Measurements from ENCODE around the gene KRT6A.

DNA sequence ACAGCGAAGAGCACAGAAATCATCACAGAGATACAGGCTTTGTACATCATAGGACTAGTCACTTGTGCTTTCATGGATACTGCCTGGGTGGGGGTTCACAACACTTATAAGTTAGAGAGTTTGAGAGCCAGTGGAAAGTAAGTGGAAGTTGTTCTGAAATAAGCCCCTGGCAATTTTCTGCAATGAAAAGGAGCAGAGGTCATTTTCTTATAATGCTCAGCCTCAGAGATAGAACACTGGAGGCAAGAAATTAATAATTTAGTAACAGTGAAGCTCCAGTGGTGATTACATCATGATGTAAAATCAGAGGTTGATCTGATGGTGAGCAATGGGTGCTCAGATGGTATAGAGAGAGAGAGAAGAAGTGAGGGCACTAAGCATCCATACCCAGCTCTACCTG is 5.8 kb downstream of the KRT6A start:
- TF ChIP-seq EGR1 (IDR thresholded peaks at IDR 0.05; ENCODE audit: borderline replicate concordance, low read depth, low read length) (no peak), POLR2A (IDR thresholded peaks at IDR 0.05; ENCODE audit: control extremely low read depth in 1 of 2, low read depth in 2 of 2, low read length in 2 of 2) (no peak), SIX5 (IDR thresholded peaks at IDR 0.05; ENCODE audit: low read depth, low read length) (no peak), SUZ12 (IDR thresholded peaks at IDR 0.05; ENCODE audit: low read length) (no peak), EP300 (IDR thresholded peaks at IDR 0.05; ENCODE audit: borderline replicate concordance in 1 of 2, low read depth in 2 of 2, low read length in 2 of 2) (no peak), EZH2 (IDR thresholded peaks at IDR 0.05; ENCODE audit: low read depth, low read length, severe bottlenecking) (no peak), POLR2AphosphoS5 (IDR thresholded peaks at IDR 0.05; ENCODE audit: low read depth, low read length) (no peak), MAFK (IDR thresholded peaks at IDR 0.05; ENCODE audit: low read depth, low read length) (no peak), SP2 (IDR thresholded peaks at IDR 0.05; ENCODE audit: low read length) (no peak)
- TF ChIP-seq, protein P1, sequence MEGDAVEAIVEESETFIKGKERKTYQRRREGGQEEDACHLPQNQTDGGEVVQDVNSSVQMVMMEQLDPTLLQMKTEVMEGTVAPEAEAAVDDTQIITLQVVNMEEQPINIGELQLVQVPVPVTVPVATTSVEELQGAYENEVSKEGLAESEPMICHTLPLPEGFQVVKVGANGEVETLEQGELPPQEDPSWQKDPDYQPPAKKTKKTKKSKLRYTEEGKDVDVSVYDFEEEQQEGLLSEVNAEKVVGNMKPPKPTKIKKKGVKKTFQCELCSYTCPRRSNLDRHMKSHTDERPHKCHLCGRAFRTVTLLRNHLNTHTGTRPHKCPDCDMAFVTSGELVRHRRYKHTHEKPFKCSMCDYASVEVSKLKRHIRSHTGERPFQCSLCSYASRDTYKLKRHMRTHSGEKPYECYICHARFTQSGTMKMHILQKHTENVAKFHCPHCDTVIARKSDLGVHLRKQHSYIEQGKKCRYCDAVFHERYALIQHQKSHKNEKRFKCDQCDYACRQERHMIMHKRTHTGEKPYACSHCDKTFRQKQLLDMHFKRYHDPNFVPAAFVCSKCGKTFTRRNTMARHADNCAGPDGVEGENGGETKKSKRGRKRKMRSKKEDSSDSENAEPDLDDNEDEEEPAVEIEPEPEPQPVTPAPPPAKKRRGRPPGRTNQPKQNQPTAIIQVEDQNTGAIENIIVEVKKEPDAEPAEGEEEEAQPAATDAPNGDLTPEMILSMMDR (IDR thresholded peaks at IDR 0.05; ENCODE audit: control extremely low read depth in 1 of 3, insufficient read depth in 1 of 3, low read depth in 1 of 3, low read length in 3 of 3) = no peak
